SK-N-SH treated with all-trans-retinoic acid at 6 μM for 48 hours (cell line): ENCODE measurements around the gene YPEL3.
"Not testable (repeated sequence)": the region's sequence is repeated elsewhere in the genome, so short reads cannot be mapped to it uniquely, and the experiment has no call there.

ENCODE experiments used
- ATAC-seq: fragments of 200-7000 bp; cut with Tn5 transposase; 3 replicates; pipeline ENCODE4 v1.9.1; 2020; ENCODE audit warnings: mild to moderate bottlenecking, moderate library complexity
- ARNTL ChIP-seq: fragments of 450-650 bp; formaldehyde crosslinking; IDR thresholded peaks from 2 replicates; pipeline ENCODE4 v1.5.0; 2020; ENCODE audit warnings: low read depth, mild to moderate bottlenecking, moderate library complexity, borderline replicate concordance
- BACH2 ChIP-seq: fragments of 250-450 bp; sonication (Bioruptor Pico); IDR thresholded peaks from 2 replicates; pipeline ENCODE4 v1.9.0; 2021; ENCODE audit warnings: mild to moderate bottlenecking, borderline replicate concordance
- CSDC2 ChIP-seq: fragments of 250-450 bp; sonication (Bioruptor Pico); IDR thresholded peaks from 2 replicates; pipeline ENCODE4 v1.5.0; 2020; ENCODE audit warnings: mild to moderate bottlenecking, moderate library complexity
- CSRNP3 ChIP-seq: fragments of 250-450 bp; sonication (Bioruptor Pico); IDR thresholded peaks from 2 replicates; pipeline ENCODE4 v1.5.1; 2021; ENCODE audit warnings: mild to moderate bottlenecking, moderate library complexity
- ESRRG ChIP-seq: fragments of 250-450 bp; sonication (Bioruptor Pico); IDR thresholded peaks from 2 replicates; pipeline ENCODE4 v1.6.1; 2021; ENCODE audit warnings: mild to moderate bottlenecking
- GLIS3 ChIP-seq: fragments of 250-450 bp; sonication (Bioruptor Pico); IDR thresholded peaks from 2 replicates; pipeline ENCODE4 v1.5.0; 2020; ENCODE audit warnings: mild to moderate bottlenecking, moderate library complexity
- ISL1 ChIP-seq: fragments of 250-450 bp; sonication (Bioruptor Pico); IDR thresholded peaks from 2 replicates; pipeline ENCODE4 v2.1.2; 2022; ENCODE audit warnings: mild to moderate bottlenecking, moderate library complexity
- OSR1 ChIP-seq: fragments of 250-450 bp; sonication (Bioruptor Pico); IDR thresholded peaks from 2 replicates; pipeline ENCODE4 v1.8.0; 2022; ENCODE audit warnings: moderate library complexity, mild to moderate bottlenecking, inconsistent platforms
- POU6F1 ChIP-seq: fragments of 250-450 bp; sonication (Bioruptor Pico); IDR thresholded peaks from 2 replicates; pipeline ENCODE4 v1.8.0; 2021; ENCODE audit warnings: low read depth, mild to moderate bottlenecking, moderate library complexity, borderline replicate concordance
- PPARA ChIP-seq: fragments of 250-450 bp; sonication (Bioruptor Pico); IDR thresholded peaks from 2 replicates; pipeline ENCODE4 v1.5.0; 2020; ENCODE audit warnings: mild to moderate bottlenecking, borderline replicate concordance
- RARB ChIP-seq: fragments of 250-450 bp; sonication (Bioruptor Pico); IDR thresholded peaks from 2 replicates; pipeline ENCODE4 v1.8.0; 2021; ENCODE audit warnings: mild to moderate bottlenecking, moderate library complexity
- SNAI2 ChIP-seq: fragments of 250-450 bp; sonication (Bioruptor Pico); IDR thresholded peaks from 2 replicates; pipeline ENCODE4 v1.5.0; 2020; ENCODE audit warnings: mild to moderate bottlenecking, moderate library complexity
- TOX ChIP-seq: fragments of 250-450 bp; sonication (Bioruptor Pico); IDR thresholded peaks from 2 replicates; pipeline ENCODE4 v1.8.0; 2021; ENCODE audit warnings: mild to moderate bottlenecking, moderate library complexity, borderline replicate concordance
- ZC3H10 ChIP-seq: fragments of 250-450 bp; sonication (Bioruptor Pico); IDR thresholded peaks from 2 replicates; pipeline ENCODE4 v1.5.1; 2021; ENCODE audit warnings: mild to moderate bottlenecking, moderate library complexity
- ZFP3 ChIP-seq: fragments of 250-450 bp; sonication (Bioruptor Pico); IDR thresholded peaks from 2 replicates; pipeline ENCODE4 v1.5.0; 2020; ENCODE audit warnings: mild to moderate bottlenecking, moderate library complexity
- ZFP30 ChIP-seq: fragments of 450-650 bp; formaldehyde crosslinking; IDR thresholded peaks from 2 replicates; pipeline ENCODE4 v1.5.0; 2022; ENCODE audit warnings: mild to moderate bottlenecking, moderate library complexity
- ZNF565 ChIP-seq: fragments of 450-650 bp; formaldehyde crosslinking; conservative IDR thresholded peaks from 2 replicates; pipeline ENCODE4 v1.5.0; 2020; ENCODE audit warnings: low read depth, mild to moderate bottlenecking, moderate library complexity
- ZNF70 ChIP-seq: fragments of 450-650 bp; formaldehyde crosslinking; IDR thresholded peaks from 2 replicates; pipeline ENCODE4 v1.5.0; 2020; ENCODE audit warnings: mild to moderate bottlenecking, moderate library complexity
- ZNF8 ChIP-seq: fragments of 450-650 bp; formaldehyde crosslinking; IDR thresholded peaks from 2 replicates; pipeline ENCODE4 v1.5.0; 2020; ENCODE audit warnings: mild to moderate bottlenecking, moderate library complexity
- TF ChIP-seq, protein P1 (sequence below): fragments of 250-450 bp; sonication (Bioruptor Pico); IDR thresholded peaks from 2 replicates; pipeline ENCODE4 v1.8.0; 2020; ENCODE audit warnings: mild to moderate bottlenecking, moderate library complexity, borderline replicate concordance
- TF ChIP-seq, protein P2 (sequence below): fragments of 250-450 bp; sonication (Bioruptor Pico); IDR thresholded peaks from 2 replicates; pipeline ENCODE4 v1.5.0; 2020; ENCODE audit warnings: mild to moderate bottlenecking, moderate library complexity
- TF ChIP-seq, protein P3 (sequence below): fragments of 250-450 bp; sonication (Bioruptor Pico); IDR thresholded peaks from 2 replicates; pipeline ENCODE4 v1.5.1; 2020; ENCODE audit warnings: low read depth, mild to moderate bottlenecking, moderate library complexity

YPEL3 gene

DNA sequence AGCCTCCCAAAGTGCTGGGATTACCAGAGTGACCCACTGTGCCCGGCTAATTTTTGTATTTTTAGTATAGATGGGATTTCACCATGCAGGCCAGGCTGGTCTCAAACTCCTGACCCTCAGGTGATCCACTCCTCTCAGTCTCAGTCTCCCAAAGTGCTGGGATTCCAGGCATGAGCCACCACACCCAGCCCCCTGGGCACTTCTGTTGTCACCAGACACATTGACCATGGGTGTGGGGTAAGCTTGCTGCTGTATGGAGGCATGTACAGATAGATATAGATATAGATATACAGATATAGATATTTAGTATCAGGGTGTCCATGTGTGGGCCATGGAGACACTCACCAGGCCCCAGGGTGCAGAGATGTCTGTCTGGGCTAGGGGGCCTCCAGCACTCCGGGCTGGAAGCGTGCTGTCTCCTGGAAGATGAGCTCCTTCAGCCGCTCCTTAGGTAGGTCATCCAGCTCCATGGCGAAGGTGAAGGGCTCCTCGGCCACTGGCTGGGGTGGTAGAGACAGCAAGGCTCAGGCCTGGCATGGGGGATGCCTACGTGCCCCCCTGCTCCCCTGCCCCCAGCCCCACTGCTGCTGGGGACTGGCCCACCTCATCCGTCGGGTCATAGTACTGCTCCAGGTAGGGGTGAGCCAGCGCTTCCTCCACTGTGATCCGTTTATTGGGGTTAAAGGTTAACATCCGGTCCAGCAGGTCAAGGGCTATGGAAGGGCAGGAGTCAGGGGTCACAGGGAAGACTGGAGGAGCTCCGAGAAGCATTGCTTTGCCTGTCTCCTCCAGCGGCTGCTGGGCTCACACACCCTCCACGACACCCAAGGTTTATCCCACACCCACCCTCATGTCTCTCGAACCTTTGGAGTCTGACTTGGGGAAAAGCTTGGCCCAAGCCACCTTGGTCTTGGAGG, 20.5 kb upstream of the YPEL3 start:
- no peak for ATAC-seq
- no peak for TF ChIP-seq OSR1 (CRISPR knock-in tag)
- no peak for TF ChIP-seq ZFP30 (CRISPR knock-in tag)
- no peak for TF ChIP-seq POU6F1 (CRISPR knock-in tag)
- TF ChIP-seq ZNF565 (CRISPR knock-in tag): no peak
- no peak for TF ChIP-seq CSDC2 (CRISPR knock-in tag)
- no peak for TF ChIP-seq ARNTL (CRISPR knock-in tag)
- TF ChIP-seq, protein P1, sequence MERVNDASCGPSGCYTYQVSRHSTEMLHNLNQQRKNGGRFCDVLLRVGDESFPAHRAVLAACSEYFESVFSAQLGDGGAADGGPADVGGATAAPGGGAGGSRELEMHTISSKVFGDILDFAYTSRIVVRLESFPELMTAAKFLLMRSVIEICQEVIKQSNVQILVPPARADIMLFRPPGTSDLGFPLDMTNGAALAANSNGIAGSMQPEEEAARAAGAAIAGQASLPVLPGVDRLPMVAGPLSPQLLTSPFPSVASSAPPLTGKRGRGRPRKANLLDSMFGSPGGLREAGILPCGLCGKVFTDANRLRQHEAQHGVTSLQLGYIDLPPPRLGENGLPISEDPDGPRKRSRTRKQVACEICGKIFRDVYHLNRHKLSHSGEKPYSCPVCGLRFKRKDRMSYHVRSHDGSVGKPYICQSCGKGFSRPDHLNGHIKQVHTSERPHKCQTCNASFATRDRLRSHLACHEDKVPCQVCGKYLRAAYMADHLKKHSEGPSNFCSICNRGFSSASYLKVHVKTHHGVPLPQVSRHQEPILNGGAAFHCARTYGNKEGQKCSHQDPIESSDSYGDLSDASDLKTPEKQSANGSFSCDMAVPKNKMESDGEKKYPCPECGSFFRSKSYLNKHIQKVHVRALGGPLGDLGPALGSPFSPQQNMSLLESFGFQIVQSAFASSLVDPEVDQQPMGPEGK (CRISPR knock-in tag): no peak
- no peak for TF ChIP-seq ESRRG (CRISPR knock-in tag)
- no peak for TF ChIP-seq ZFP3 (CRISPR knock-in tag)
- no peak for TF ChIP-seq ISL1
- TF ChIP-seq CSRNP3 (CRISPR knock-in tag): no peak
- TF ChIP-seq RARB (CRISPR knock-in tag): no peak
- TF ChIP-seq, protein P2, sequence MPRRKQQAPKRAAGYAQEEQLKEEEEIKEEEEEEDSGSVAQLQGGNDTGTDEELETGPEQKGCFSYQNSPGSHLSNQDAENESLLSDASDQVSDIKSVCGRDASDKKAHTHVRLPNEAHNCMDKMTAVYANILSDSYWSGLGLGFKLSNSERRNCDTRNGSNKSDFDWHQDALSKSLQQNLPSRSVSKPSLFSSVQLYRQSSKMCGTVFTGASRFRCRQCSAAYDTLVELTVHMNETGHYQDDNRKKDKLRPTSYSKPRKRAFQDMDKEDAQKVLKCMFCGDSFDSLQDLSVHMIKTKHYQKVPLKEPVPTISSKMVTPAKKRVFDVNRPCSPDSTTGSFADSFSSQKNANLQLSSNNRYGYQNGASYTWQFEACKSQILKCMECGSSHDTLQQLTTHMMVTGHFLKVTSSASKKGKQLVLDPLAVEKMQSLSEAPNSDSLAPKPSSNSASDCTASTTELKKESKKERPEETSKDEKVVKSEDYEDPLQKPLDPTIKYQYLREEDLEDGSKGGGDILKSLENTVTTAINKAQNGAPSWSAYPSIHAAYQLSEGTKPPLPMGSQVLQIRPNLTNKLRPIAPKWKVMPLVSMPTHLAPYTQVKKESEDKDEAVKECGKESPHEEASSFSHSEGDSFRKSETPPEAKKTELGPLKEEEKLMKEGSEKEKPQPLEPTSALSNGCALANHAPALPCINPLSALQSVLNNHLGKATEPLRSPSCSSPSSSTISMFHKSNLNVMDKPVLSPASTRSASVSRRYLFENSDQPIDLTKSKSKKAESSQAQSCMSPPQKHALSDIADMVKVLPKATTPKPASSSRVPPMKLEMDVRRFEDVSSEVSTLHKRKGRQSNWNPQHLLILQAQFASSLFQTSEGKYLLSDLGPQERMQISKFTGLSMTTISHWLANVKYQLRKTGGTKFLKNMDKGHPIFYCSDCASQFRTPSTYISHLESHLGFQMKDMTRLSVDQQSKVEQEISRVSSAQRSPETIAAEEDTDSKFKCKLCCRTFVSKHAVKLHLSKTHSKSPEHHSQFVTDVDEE (CRISPR knock-in tag): no peak
- TF ChIP-seq GLIS3 (CRISPR knock-in tag): no peak
- no peak for TF ChIP-seq SNAI2 (CRISPR knock-in tag)
- TF ChIP-seq ZNF8 (CRISPR knock-in tag): no peak
- TF ChIP-seq, protein P3, sequence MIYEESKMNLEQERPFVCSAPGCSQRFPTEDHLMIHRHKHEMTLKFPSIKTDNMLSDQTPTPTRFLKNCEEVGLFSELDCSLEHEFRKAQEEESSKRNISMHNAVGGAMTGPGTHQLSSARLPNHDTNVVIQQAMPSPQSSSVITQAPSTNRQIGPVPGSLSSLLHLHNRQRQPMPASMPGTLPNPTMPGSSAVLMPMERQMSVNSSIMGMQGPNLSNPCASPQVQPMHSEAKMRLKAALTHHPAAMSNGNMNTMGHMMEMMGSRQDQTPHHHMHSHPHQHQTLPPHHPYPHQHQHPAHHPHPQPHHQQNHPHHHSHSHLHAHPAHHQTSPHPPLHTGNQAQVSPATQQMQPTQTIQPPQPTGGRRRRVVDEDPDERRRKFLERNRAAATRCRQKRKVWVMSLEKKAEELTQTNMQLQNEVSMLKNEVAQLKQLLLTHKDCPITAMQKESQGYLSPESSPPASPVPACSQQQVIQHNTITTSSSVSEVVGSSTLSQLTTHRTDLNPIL (CRISPR knock-in tag): no peak
- no peak for TF ChIP-seq TOX
- no peak for TF ChIP-seq ZC3H10
- no peak for TF ChIP-seq PPARA (CRISPR knock-in tag)

DNA sequence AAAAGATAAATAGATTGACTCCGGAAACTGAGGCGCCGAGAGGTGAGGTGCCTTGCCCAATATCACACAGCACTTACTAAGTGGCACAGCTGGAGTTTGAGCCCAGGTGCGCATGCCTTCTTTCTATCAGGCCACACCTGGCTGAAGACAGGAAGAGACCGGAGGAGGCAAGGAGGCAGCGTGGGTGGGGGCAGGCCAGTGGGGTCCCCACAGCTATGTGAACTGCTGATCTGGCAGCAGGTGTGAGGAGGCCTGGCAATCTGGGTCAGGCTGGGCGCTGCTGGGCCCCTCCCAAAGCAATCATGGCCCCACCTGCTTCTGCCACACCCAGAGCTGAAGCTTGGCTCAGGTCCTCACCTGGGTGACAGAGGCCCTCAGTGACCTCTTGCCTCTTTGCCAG, 19.2 kb upstream of the YPEL3 start:
- no peak for ATAC-seq
- TF ChIP-seq ZNF8 (CRISPR knock-in tag) (no peak), BACH2 (no peak), ZC3H10 (no peak), ZNF70 (CRISPR knock-in tag) (no peak), CSRNP3 (CRISPR knock-in tag) (no peak), ZNF565 (CRISPR knock-in tag) (no peak), ZFP3 (CRISPR knock-in tag) (no peak), TOX (no peak), ESRRG (CRISPR knock-in tag) (no peak)
- TF ChIP-seq, protein P1 (CRISPR knock-in tag): no peak
- TF ChIP-seq, protein P3 (CRISPR knock-in tag): no peak

DNA sequence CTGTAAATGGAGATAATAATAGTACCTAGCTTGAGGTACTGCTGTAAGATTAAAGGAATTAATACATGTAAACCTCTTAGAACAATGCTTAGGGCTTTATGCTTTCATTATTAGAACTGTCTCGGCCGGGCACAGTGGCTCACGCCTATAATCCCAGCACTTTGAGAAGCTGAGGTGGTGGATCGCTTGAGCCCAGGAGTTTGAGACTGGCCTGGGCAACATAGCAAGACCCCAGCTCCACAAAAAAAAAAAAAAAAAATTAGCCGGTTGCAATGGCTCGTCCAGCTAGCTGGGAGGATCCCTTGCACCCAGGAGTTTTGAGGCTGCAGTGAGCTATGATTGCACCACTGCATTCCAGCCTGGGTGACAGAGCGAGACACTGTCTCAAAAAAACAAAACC, 18.8 kb upstream of the YPEL3 start:
- not testable (repeated sequence) for ATAC-seq
